ENCODE measurements around the gene KRTAP10-6. TPM values are rescaled to one million over a fixed set of nuclear protein-coding genes. Genes with fewer than 3 reads are reported as not detected.

The KRTAP10-6 gene
- polyA plus RNA-seq, 1 of the 3 experiments (the other 2 are of a cell fraction) = not detected

GRCh38 chr21:44552681-44553080, 39.6 kb downstream of the KRTAP10-6 start:
- DNase-seq = no peak
- Histone ChIP-seq H4K20me1 (ENCODE audit: insufficient read depth) (no peaks in the 10 kb centered on the region), H3K9me2 (no peaks in the 10 kb centered on the region), H3K36me3 (replicated peaks in 1 of 2; ENCODE audit: control insufficient read depth in 1 of 2, insufficient read depth in 2 of 2, low read length in 1 of 2) (no peaks in the 10 kb centered on the region), H3K4me3 (ENCODE audit: low read depth in 2 of 2, low read length in 1 of 2) (no peak overlapping the region), H3F3A (replicated peaks; ENCODE audit: insufficient read depth) (no peaks in the 10 kb centered on the region), H3K4me1 (ENCODE audit: control insufficient read depth in 1 of 2, insufficient read depth in 2 of 2, low read depth in 1 of 2, low read length in 1 of 2) (no peaks in the 10 kb centered on the region), H3K4me2 (no peak overlapping the region), H3K9ac (no peak overlapping the region), H2AFZ (ENCODE audit: low read depth) (no peak overlapping the region), H3K9me3 (no peaks in the 10 kb centered on the region), H3K27me3 (ENCODE audit: insufficient read depth) (peaks cover 61% of the 10 kb centered on the region), H3K27ac (ENCODE audit: low read depth in 2 of 2, low read length in 1 of 2) (no peak overlapping the region), H3K79me2 (ENCODE audit: insufficient read depth) (no peaks in the 10 kb centered on the region)
- TF ChIP-seq MXI1 (IDR thresholded peaks at IDR 0.05; ENCODE audit: low read depth, low read length) = no peak
- TF ChIP-seq FOXJ3 (CRISPR knock-in tag; IDR thresholded peaks at IDR 0.05) = no peak
- TF ChIP-seq CTCF (IDR thresholded peaks at IDR 0.05) = no peak
- no peak for TF ChIP-seq NFIC (IDR thresholded peaks at IDR 0.05; ENCODE audit: borderline replicate concordance)
- no peak for TF ChIP-seq TCF12 (IDR thresholded peaks at IDR 0.05)
- TF ChIP-seq FOXM1 (IDR thresholded peaks at IDR 0.05; ENCODE audit: low read depth) = no peak
- no peak for TF ChIP-seq POLR2AphosphoS5 (IDR thresholded peaks at IDR 0.05; ENCODE audit: low read depth, low read length)
- TF ChIP-seq PBX3 (IDR thresholded peaks at IDR 0.05) = no peak
- TF ChIP-seq TAF1 (IDR thresholded peaks at IDR 0.05; ENCODE audit: borderline replicate concordance, low read depth, low read length) = no peak
- no peak for TF ChIP-seq USF1 (IDR thresholded peaks at IDR 0.05; ENCODE audit: borderline replicate concordance, low read depth)
- TF ChIP-seq EP300 (IDR thresholded peaks at IDR 0.05; ENCODE audit: borderline replicate concordance in 1 of 2, low read depth in 1 of 2, low read length in 1 of 2) = no peak
- no peak for TF ChIP-seq USF2 (IDR thresholded peaks at IDR 0.05; ENCODE audit: borderline replicate concordance, low read depth, low read length)
- TF ChIP-seq NRF1 (IDR thresholded peaks at IDR 0.05; ENCODE audit: low read depth, low read length) = no peak
- ChIA-PET CTCF (no interaction called here), POLR2A (no interaction called here)
- 31% methylated on average over 10 of the region's 13 CpGs for WGBS (ENCODE audit: low lambda C conversion rate)

GRCh38 chr21:44552136-44552535, 40.2 kb downstream of the KRTAP10-6 start:
- H2AFZ ChIP-seq (ENCODE audit: low read depth) = no peak overlapping the region
- H3K9me3 ChIP-seq = no peaks in the 10 kb centered on the region
- no peak overlapping the region for H3K4me2 ChIP-seq
- no peaks in the 10 kb centered on the region for H3K9me2 ChIP-seq
- no peaks in the 10 kb centered on the region for H4K20me1 ChIP-seq (ENCODE audit: insufficient read depth)
- H3K79me2 ChIP-seq (ENCODE audit: insufficient read depth) = no peaks in the 10 kb centered on the region
- no peaks in the 10 kb centered on the region for H3K36me3 ChIP-seq (replicated peaks in 1 of 2; ENCODE audit: control insufficient read depth in 1 of 2, insufficient read depth in 2 of 2, low read length in 1 of 2)
- ChIA-PET CTCF (no interaction called here), POLR2A (no interaction called here)
- TF ChIP-seq ZBTB33 (IDR thresholded peaks at IDR 0.05; ENCODE audit: borderline replicate concordance, low read depth) (no peak), CHD2 (IDR thresholded peaks at IDR 0.05; ENCODE audit: low read length, partially characterized antibody) (no peak), RFX5 (IDR thresholded peaks at IDR 0.05; ENCODE audit: low read length) (no peak), CTCF (IDR thresholded peaks at IDR 0.05) (no peak), FOSL2 (IDR thresholded peaks at IDR 0.05; ENCODE audit: borderline replicate concordance, low read depth) (no peak), SIN3A (IDR thresholded peaks at IDR 0.05; ENCODE audit: borderline replicate concordance, low read depth, low read length) (no peak)
- H3K27me3 ChIP-seq (ENCODE audit: insufficient read depth) = peaks cover 56% of the 10 kb centered on the region
- no peaks in the 10 kb centered on the region for H3K4me1 ChIP-seq (ENCODE audit: control insufficient read depth in 1 of 2, insufficient read depth in 2 of 2, low read depth in 1 of 2, low read length in 1 of 2)
- H3K27ac ChIP-seq (ENCODE audit: low read depth in 2 of 2, low read length in 1 of 2) = no peak overlapping the region
- 80% methylated on average over 1 of the region's 6 CpGs for WGBS (ENCODE audit: low lambda C conversion rate)
- no peak overlapping the region for H3K9ac ChIP-seq
- no peak overlapping the region for H3K4me3 ChIP-seq (ENCODE audit: low read depth in 2 of 2, low read length in 1 of 2)
- no peak for DNase-seq
- no peaks in the 10 kb centered on the region for H3F3A ChIP-seq (replicated peaks; ENCODE audit: insufficient read depth)
